Measurements from ENCODE around the gene CHKB. TPM values are rescaled to one million over a fixed set of nuclear protein-coding genes. Genes with fewer than 3 reads are reported as not detected.
"Not testable (repeated sequence)": the region's sequence is repeated elsewhere in the genome, so short reads cannot be mapped to it uniquely, and the experiment has no call there.

Gene CHKB
- total RNA-seq, 1 donor from 2014 or later: 47.4 TPM

GRCh38 chr22:50611341-50612060, 28.9 kb upstream of the CHKB start:
- H3K4me3 Mint-ChIP-seq (ENCODE audit: unreplicated experiment): no peak overlapping the region
- no peak for TF ChIP-seq CTCF (IDR thresholded peaks at IDR 0.05)
- peaks cover 9% of the 10 kb centered on the region for H3K27me3 Mint-ChIP-seq (ENCODE audit: low read depth)
- H3K4me1 Mint-ChIP-seq (ENCODE audit: low read depth): no peaks in the 10 kb centered on the region
- DNase-seq (ENCODE audit: low spot score): no peak
- H3K36me3 Mint-ChIP-seq (ENCODE audit: low read depth): no peaks in the 10 kb centered on the region
- no peaks in the 10 kb centered on the region for H3K9me3 Mint-ChIP-seq (ENCODE audit: low read depth)
- no peak overlapping the region for H3K27ac Mint-ChIP-seq (ENCODE audit: unreplicated experiment)

GRCh38 chr22:50610581-50610980, 27.9 kb upstream of the CHKB start:
- Mint-ChIP-seq H3K27ac (ENCODE audit: unreplicated experiment) (no peak overlapping the region), H3K4me3 (ENCODE audit: unreplicated experiment) (no peak overlapping the region), H3K36me3 (ENCODE audit: low read depth) (no peaks in the 10 kb centered on the region), H3K4me1 (ENCODE audit: low read depth) (no peaks in the 10 kb centered on the region), H3K27me3 (ENCODE audit: low read depth) (peaks cover 9% of the 10 kb centered on the region), H3K9me3 (ENCODE audit: low read depth) (no peaks in the 10 kb centered on the region)
- no peak for DNase-seq (ENCODE audit: low spot score)
- no peak for TF ChIP-seq CTCF (IDR thresholded peaks at IDR 0.05)

GRCh38 chr22:50610041-50610451, 27.4 kb upstream of the CHKB start:
- no peak for TF ChIP-seq CTCF (IDR thresholded peaks at IDR 0.05)
- H3K4me3 Mint-ChIP-seq (ENCODE audit: unreplicated experiment): no peak overlapping the region
- H3K36me3 Mint-ChIP-seq (ENCODE audit: low read depth): no peaks in the 10 kb centered on the region
- H3K27ac Mint-ChIP-seq (ENCODE audit: unreplicated experiment): no peak overlapping the region
- DNase-seq (ENCODE audit: low spot score): peak; percentile 75
- no peaks in the 10 kb centered on the region for H3K9me3 Mint-ChIP-seq (ENCODE audit: low read depth)
- no peaks in the 10 kb centered on the region for H3K4me1 Mint-ChIP-seq (ENCODE audit: low read depth)
- peaks cover 9% of the 10 kb centered on the region for H3K27me3 Mint-ChIP-seq (ENCODE audit: low read depth)

GRCh38 chr22:50609599-50609998, 26.9 kb upstream of the CHKB start:
- H3K27me3 Mint-ChIP-seq (ENCODE audit: low read depth): peaks cover 9% of the 10 kb centered on the region
- H3K27ac Mint-ChIP-seq (ENCODE audit: unreplicated experiment): no peak overlapping the region
- no peaks in the 10 kb centered on the region for H3K4me1 Mint-ChIP-seq (ENCODE audit: low read depth)
- DNase-seq (ENCODE audit: low spot score): peak; percentile 74
- TF ChIP-seq CTCF (IDR thresholded peaks at IDR 0.05): no peak
- H3K4me3 Mint-ChIP-seq (ENCODE audit: unreplicated experiment): no peak overlapping the region
- no peaks in the 10 kb centered on the region for H3K9me3 Mint-ChIP-seq (ENCODE audit: low read depth)
- no peaks in the 10 kb centered on the region for H3K36me3 Mint-ChIP-seq (ENCODE audit: low read depth)

GRCh38 chr22:50608996-50609395, 26.3 kb upstream of the CHKB start:
- no peaks in the 10 kb centered on the region for H3K36me3 Mint-ChIP-seq (ENCODE audit: low read depth)
- peak; percentile 58 for DNase-seq (ENCODE audit: low spot score)
- H3K4me3 Mint-ChIP-seq (ENCODE audit: unreplicated experiment): no peak overlapping the region
- H3K27me3 Mint-ChIP-seq (ENCODE audit: low read depth): peaks cover 7% of the 10 kb centered on the region
- no peak for TF ChIP-seq CTCF (IDR thresholded peaks at IDR 0.05)
- no peaks in the 10 kb centered on the region for H3K9me3 Mint-ChIP-seq (ENCODE audit: low read depth)
- no peak overlapping the region for H3K27ac Mint-ChIP-seq (ENCODE audit: unreplicated experiment)
- no peaks in the 10 kb centered on the region for H3K4me1 Mint-ChIP-seq (ENCODE audit: low read depth)

- not testable (repeated sequence) for H3K4me1 Mint-ChIP-seq (ENCODE audit: low read depth); H3K36me3 Mint-ChIP-seq (ENCODE audit: low read depth); H3K27ac Mint-ChIP-seq (ENCODE audit: unreplicated experiment); H3K4me3 Mint-ChIP-seq (ENCODE audit: unreplicated experiment); H3K27me3 Mint-ChIP-seq (ENCODE audit: low read depth); H3K9me3 Mint-ChIP-seq (ENCODE audit: low read depth)
- peak; percentile 72 for DNase-seq (ENCODE audit: low spot score)
Measured at GRCh38 chr22:50608058-50608840, 25.6 kb upstream of the CHKB start.

Measured in chondrocyte (in vitro differentiated cells).